Mesangial cell (primary cell): ENCODE results near the gene TMEM250. TPM values are rescaled to one million over a fixed set of nuclear protein-coding genes. Genes with fewer than 3 reads are reported as not detected.

ENCODE experiments used
- total RNA-seq: library from RNA; depleted of rRNA; stranded (reverse); fragments of >200 nt; gene quantifications from 2 replicates; pipeline ENCODE4 v1.2.3, GENCODE V29; 2015

TMEM250 gene
- 54.6 and 59.7 TPM in 2 replicates for total RNA-seq

GRCh38 chr9:136118320-136119060 lies at the start of gene TMEM250:
Gene TMEM250, minus strand, starts transcription at chr9:136118875. Its CDS starts 1,975 bp downstream, at chr9:136116900.

GRCh38 chr9:136095070-136096058 lies 23.3 kb downstream of the TMEM250 start, which contains the start of gene NACC2:
Gene NACC2, minus strand, starts transcription at chr9:136095289. Its CDS starts 44,768 bp downstream, at chr9:136050521.

Other genes starting within 250 kb of the TMEM250 start
- 40.6 and 46.8 TPM in 2 replicates for gene CAMSAP1, start 211.3 kb downstream of the TMEM250 start, total RNA-seq
- 39.6 and 42.3 TPM in 2 replicates for gene UBAC1, start 157.5 kb downstream of the TMEM250 start, total RNA-seq
- gene NACC2, start 23.6 kb downstream of the TMEM250 start, total RNA-seq = 32.4 and 42.2 TPM in 2 replicates
- gene LHX3, start 86.3 kb upstream of the TMEM250 start, total RNA-seq = not detected in 2 replicates
- 14.6 and 22.3 TPM in 2 replicates for gene QSOX2, start 126.9 kb upstream of the TMEM250 start, total RNA-seq
- 0.25 TPM in 1 of 2 replicates, not detected in the other for gene CCDC187, start 185.2 kb upstream of the TMEM250 start, total RNA-seq
- 37.3 and 65.5 TPM in 2 replicates for gene GPSM1, start 208.7 kb upstream of the TMEM250 start, total RNA-seq
- 20.8 and 41.2 TPM in 2 replicates for gene DNLZ, start 244.9 kb upstream of the TMEM250 start, total RNA-seq